Measurements from ENCODE around the gene QDPR.
"Not testable (repeated sequence)": the region's sequence is repeated elsewhere in the genome, so short reads cannot be mapped to it uniquely, and the experiment has no call there.

The QDPR gene

GRCh38 chr4:17489721-17490120 lies 22.2 kb downstream of the QDPR start:
- DNase-seq, result no peak

GRCh38 chr4:17489123-17489522 lies 22.8 kb downstream of the QDPR start:
- no peak for DNase-seq

- DNase-seq, result no peak
Observed at GRCh38 chr4:17482716-17483115, 29.2 kb downstream of the QDPR start.

- DNase-seq, result no peak
Observed at GRCh38 chr4:17480955-17481354, 30.9 kb downstream of the QDPR start.

- DNase-seq, result no peak
Observed at GRCh38 chr4:17480210-17480927, 31.5 kb downstream of the QDPR start.

DNA sequence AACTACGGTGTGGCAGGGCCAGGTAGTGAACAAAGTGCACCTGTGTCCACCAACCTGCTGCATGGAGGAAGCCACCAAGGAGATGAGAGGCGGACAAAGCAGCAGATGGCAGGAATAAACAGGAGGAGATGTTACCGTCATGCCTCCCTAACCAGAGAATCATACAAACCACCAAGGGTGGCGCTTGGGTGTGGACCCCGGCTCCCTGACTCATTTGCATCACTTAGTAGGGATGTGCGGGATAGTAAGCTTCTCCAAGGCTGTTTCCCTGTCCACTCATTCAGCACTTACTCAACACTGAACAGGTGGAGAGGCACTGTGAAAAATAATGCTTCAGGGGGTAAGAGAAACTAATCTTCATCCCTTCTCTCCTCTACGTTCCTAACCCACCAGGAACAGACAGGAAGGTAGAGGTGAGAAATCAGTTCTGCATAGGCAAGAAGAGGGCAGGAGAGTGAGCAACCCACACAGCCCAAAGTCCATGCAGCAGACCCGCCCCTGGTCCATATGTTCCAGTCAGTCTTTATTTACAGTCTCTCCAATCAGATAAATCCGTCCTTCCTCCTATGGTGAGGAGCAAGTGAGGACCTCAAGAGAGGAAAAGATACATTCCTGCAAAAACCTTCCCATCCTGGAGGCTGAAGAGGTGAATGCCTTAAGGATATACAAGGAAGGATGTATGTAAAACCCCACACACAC lies 34.0 kb downstream of the QDPR start:
- no peak for DNase-seq

DNA sequence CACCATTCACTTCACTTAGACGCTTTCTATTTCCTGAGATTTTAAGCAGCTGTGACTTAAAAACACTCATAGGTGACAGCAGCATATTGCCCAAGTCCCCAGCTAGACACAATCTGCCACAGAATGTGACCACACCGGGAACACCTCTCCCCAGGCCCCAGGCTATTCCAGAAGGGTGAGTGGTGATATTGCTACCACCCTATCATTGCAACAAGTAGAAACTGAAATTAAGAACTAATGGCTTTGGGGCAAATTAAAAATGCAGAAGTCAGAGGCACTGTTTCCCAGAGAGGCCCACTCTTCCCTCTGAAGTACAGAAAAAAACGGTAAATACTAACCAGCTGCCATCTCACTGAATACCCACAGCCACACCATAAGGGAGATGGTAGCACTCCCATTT lies 35.0 kb downstream of the QDPR start:
- no peak for DNase-seq

- no peak for DNase-seq
Observed at GRCh38 chr4:17475481-17475880, 36.4 kb downstream of the QDPR start.

GRCh38 chr4:17469931-17470674 lies 41.8 kb downstream of the QDPR start:
- no peak for DNase-seq

- DNase-seq, result no peak
Observed at GRCh38 chr4:17468619-17469221, 43.2 kb downstream of the QDPR start.

- DNase-seq, result no peak
Observed at GRCh38 chr4:17463606-17464005, 48.3 kb downstream of the QDPR start.

DNA sequence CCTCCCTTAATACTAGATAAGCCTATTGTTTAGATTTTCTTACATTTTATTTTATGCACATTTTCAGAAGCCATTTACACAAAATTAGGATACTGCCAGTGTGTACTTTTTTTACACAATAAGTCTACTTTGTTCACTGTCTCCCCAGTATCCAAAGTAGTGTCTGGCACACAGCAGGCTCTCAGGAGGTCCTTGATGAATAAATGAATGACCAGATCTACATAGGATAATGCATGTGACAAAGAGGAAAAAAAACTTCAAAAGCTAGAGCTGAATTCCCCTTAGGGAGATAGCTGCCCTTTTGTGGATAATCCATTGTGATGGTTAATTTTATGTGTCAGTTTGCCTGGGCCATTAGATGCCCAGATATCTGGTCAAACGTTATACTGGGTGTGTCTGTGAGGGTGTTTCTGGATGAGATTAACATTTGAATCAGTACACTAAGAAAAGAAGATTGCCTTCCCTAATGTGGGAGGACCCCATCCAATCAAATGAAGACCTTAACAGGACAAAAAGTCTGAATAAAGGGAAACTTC lies 61.6 kb downstream of the QDPR start:
- DNase-seq, result no peak

DNA sequence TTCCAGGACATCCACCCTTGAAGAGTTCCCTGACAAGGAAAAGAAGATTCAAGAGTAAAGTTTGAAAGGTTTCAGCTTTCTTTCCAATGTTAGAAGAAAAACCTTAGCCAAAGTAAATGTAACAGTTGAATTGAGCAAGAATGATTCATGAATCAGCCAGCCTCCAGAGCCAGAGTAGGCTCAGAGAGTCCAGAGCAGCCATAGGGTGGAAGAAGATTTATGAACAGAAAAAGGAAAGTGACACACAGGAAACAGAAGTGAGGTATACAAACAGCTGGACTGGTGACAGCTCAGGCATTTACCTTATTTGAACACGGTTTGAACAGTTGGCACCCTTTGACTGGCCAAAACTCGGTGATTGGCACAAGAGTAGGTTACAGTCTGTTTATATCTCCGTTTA lies 63.2 kb downstream of the QDPR start:
- DNase-seq, result no peak

GRCh38 chr4:17447675-17448298 lies 64.1 kb downstream of the QDPR start:
- DNase-seq, result peak; percentile 32 to 47

GRCh38 chr4:17447056-17447455 lies 64.8 kb downstream of the QDPR start:
- DNase-seq, result no peak

- not testable (repeated sequence) for DNase-seq
Observed at GRCh38 chr4:17442477-17442876, 69.4 kb downstream of the QDPR start.

GRCh38 chr4:17437396-17437795 lies 74.5 kb downstream of the QDPR start:
- DNase-seq, result no peak

- no peak for DNase-seq
Observed at GRCh38 chr4:17436750-17437090, 75.2 kb downstream of the QDPR start.
